Smooth muscle cell (in vitro differentiated cells): ENCODE data around the gene WNT11. TPM values are rescaled to one million over a fixed set of nuclear protein-coding genes. Genes with fewer than 3 reads are reported as not detected.

Experiments used
- DNase-seq: peaks from one replicate; lab custom pipeline; 2025; ENCODE audit not compliant: unreplicated experiment; lab: John Stamatoyannopoulos, UW
- H2AFZ ChIP-seq: fragments of 200-600 bp; sonication (generic); 2 replicates; pipeline ENCODE4 v1.6.0; 2016; ENCODE audit warnings: antibody characterized with exemption, low read depth, mild to moderate bottlenecking
- H3F3A ChIP-seq: fragments of 200-600 bp; sonication (generic); 2 replicates; pipeline ENCODE4 v1.6.0; 2017; ENCODE audit warnings: antibody characterized with exemption, low read depth
- H3K27ac ChIP-seq: fragments of 200-600 bp; sonication (generic); 2 replicates; pipeline ENCODE4 v1.5.1; 2016; ENCODE audit warnings: low read depth, mild to moderate bottlenecking
- H3K27me3 ChIP-seq: fragments of 200-600 bp; sonication (generic); 2 replicates; pipeline ENCODE4 v1.6.1; 2016; ENCODE audit warnings: low read depth, mild to moderate bottlenecking
- H3K36me3 ChIP-seq: fragments of 200-600 bp; sonication (generic); 2 replicates; pipeline ENCODE4 v1.5.1; 2016; ENCODE audit warnings: low read depth
- H3K4me1 ChIP-seq: fragments of 200-600 bp; sonication (generic); 2 replicates; pipeline ENCODE4 v1.5.1; 2016; ENCODE audit warnings: low read depth
- H3K4me2 ChIP-seq: fragments of 200-600 bp; sonication (generic); 2 replicates; pipeline ENCODE4 v1.6.0; 2016; ENCODE audit warnings: mild to moderate bottlenecking
- H3K4me3 ChIP-seq: fragments of 200-600 bp; sonication (generic); 2 replicates; pipeline ENCODE4 v1.5.1; 2016; ENCODE audit warnings: mild to moderate bottlenecking
- H3K79me2 ChIP-seq: fragments of 200-600 bp; sonication (generic); 2 replicates; pipeline ENCODE4 v1.6.0; 2016; ENCODE audit warnings: low read depth, mild to moderate bottlenecking
- H3K9ac ChIP-seq: fragments of 200-600 bp; sonication (generic); 2 replicates; pipeline ENCODE4 v1.6.0; 2016; ENCODE audit warnings: low read depth
- H3K9me3 ChIP-seq: fragments of 200-600 bp; sonication (generic); replicated peaks from 2 replicates; pipeline ENCODE4 v1.5.1; 2016; ENCODE audit warnings: low read depth
- H4K20me1 ChIP-seq: fragments of 200-600 bp; sonication (generic); 2 replicates; pipeline ENCODE4 v1.6.0; 2016; ENCODE audit warnings: low read depth
- WGBS: methylation state at CpG from one replicate; pipeline ENCODE4 v1.1.7; 2016; ENCODE audit warnings: low lambda C conversion rate; 5-methylcytosine and 5-hydroxymethylcytosine counted together
- polyA plus RNA-seq: library from polyadenylated mRNA; unstranded; fragments of >200 nt; fragmentation: Nextera tagmentation; extraction: Ambion mirVana; gene quantifications from 2 replicates; pipeline ENCODE4 v1.2.1, GENCODE V29; 2016
- total RNA-seq: library from RNA; depleted of rRNA; stranded (reverse); fragments of >200 nt; gene quantifications from 2 replicates; pipeline ENCODE4 v1.2.3, GENCODE V29; 2014
- TF ChIP-seq, protein P1 (sequence below): fragments of 200-600 bp; sonication (generic); IDR thresholded peaks from 2 replicates; pipeline ENCODE4 v1.5.1; 2017; ENCODE audit warnings: borderline replicate concordance, mild to moderate bottlenecking, antibody characterized with exemption; ENCODE audit not compliant: insufficient read depth, poor library complexity, severe bottlenecking

WNT11 gene
- total and polyA plus RNA-seq, 2 experiments from 2014 or later: 12.1 to 13.5 TPM

DNA sequence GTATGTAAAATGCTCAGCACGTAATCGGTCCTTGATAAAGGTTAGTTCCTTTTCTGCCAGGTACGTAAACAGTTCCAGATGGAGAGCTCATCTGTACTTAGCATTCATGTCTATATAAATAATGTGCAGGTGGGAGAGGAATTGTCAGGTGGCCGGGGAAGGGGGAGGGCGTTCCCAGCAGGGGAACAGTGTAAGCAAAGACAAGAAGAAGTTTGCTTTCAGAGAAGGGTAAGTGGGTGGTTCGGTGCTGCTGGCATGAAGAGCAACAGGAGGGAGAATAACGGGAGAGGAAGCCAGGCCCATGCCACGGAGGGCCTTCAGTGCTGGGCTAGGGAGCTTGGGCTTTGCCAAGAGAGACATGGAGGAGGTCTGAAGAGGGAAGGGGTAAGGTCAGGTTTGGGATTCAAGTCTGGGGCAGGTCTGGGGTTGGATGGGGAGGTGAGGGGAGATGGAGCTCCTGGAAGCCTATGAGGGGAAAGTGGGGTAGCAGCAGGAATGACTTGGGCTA is 11.4 kb upstream of the WNT11 start:
- H3K27ac ChIP-seq: no peak overlapping the region
- no peak for DNase-seq
- no peaks in the 10 kb centered on the region for H3K9me3 ChIP-seq
- H3K4me1 ChIP-seq: no peaks in the 10 kb centered on the region
- no peaks in the 10 kb centered on the region for H3K79me2 ChIP-seq
- H3K4me2 ChIP-seq: no peak overlapping the region
- H4K20me1 ChIP-seq: no peaks in the 10 kb centered on the region
- H3K36me3 ChIP-seq: no peaks in the 10 kb centered on the region
- WGBS: 90% methylated on average over 8 of the region's 8 CpGs
- TF ChIP-seq, protein P1, sequence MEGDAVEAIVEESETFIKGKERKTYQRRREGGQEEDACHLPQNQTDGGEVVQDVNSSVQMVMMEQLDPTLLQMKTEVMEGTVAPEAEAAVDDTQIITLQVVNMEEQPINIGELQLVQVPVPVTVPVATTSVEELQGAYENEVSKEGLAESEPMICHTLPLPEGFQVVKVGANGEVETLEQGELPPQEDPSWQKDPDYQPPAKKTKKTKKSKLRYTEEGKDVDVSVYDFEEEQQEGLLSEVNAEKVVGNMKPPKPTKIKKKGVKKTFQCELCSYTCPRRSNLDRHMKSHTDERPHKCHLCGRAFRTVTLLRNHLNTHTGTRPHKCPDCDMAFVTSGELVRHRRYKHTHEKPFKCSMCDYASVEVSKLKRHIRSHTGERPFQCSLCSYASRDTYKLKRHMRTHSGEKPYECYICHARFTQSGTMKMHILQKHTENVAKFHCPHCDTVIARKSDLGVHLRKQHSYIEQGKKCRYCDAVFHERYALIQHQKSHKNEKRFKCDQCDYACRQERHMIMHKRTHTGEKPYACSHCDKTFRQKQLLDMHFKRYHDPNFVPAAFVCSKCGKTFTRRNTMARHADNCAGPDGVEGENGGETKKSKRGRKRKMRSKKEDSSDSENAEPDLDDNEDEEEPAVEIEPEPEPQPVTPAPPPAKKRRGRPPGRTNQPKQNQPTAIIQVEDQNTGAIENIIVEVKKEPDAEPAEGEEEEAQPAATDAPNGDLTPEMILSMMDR: no peak
- no peak overlapping the region for H3K9ac ChIP-seq
- H3K4me3 ChIP-seq: no peak overlapping the region
- no peak overlapping the region for H2AFZ ChIP-seq
- peaks cover 9% of the 10 kb centered on the region for H3K27me3 ChIP-seq
- no peaks in the 10 kb centered on the region for H3F3A ChIP-seq

DNA sequence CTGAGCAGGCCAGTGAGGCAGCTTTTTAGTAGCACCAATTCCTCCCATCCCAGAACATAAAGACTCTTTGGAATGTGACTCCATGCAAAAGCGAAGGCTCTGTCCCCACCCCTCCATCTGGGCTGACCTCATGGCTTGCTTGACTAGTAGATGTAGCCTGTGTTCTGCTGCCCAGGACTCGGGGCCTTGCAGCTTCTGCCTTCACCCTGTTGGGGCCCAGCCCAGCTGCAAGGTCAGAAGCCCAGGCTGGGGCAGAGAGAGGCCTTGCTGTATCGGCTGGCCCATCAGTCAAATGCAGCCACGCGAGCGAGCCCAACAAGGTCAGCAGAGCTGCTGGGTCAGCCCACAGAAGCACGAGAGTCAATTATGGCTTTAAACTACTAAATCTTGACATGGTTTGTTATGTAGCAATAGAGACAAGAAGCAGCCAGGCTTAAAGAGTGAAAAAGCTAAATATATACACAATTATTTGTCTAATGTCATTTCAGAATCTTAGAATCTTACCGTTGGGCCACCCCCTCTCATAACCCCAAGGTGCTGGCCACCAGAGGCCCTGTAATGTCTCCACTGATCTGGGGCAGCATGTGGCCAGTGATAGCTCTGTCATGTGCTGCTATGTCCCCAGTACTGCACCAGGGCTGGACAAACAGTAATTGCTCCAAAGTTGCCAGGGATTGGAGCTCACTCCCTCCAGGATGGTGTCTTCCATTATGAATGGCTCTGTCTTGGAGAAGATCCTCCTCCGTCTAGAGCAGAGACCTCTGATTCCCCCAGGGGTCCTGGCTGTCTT is 10.4 kb upstream of the WNT11 start:
- Histone ChIP-seq H3K36me3 (no peaks in the 10 kb centered on the region), H4K20me1 (no peaks in the 10 kb centered on the region), H3K27ac (no peak overlapping the region), H3F3A (no peaks in the 10 kb centered on the region), H3K9ac (no peak overlapping the region), H3K4me2 (no peak overlapping the region), H3K4me1 (no peaks in the 10 kb centered on the region), H3K27me3 (peaks cover 18% of the 10 kb centered on the region), H2AFZ (no peak overlapping the region), H3K4me3 (no peak overlapping the region), H3K9me3 (no peaks in the 10 kb centered on the region), H3K79me2 (no peaks in the 10 kb centered on the region)
- WGBS: 72% methylated on average over 9 of the region's 9 CpGs
- TF ChIP-seq, protein P1: no peak
- no peak for DNase-seq

DNA sequence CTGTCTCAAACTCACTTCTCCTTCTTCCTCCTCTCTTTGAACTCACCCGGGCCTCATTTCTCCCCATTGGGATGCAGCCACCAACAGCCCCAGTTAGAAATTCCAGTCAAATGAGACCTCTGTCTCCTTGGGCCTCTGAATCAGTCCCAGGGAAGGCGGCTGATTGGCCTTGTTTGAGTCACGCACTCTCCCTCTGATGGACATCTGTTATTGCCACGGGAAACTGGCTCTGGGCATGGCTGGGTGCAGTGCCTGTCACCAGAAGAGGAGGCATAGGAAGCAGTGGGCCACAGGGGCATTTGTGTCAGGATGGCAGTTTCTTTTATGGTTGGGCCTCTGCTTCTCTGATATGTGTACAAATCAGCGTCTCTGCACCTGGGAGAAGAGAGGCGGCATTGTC is 9.6 kb upstream of the WNT11 start:
- H3K27ac ChIP-seq: peak overlapping the region; percentile 62
- no peaks in the 10 kb centered on the region for H3F3A ChIP-seq
- H3K79me2 ChIP-seq: no peaks in the 10 kb centered on the region
- no peak overlapping the region for H2AFZ ChIP-seq
- TF ChIP-seq, protein P1: no peak
- H3K9me3 ChIP-seq: no peaks in the 10 kb centered on the region
- H3K4me1 ChIP-seq: no peaks in the 10 kb centered on the region
- no peak overlapping the region for H3K9ac ChIP-seq
- H3K36me3 ChIP-seq: no peaks in the 10 kb centered on the region
- 57% methylated on average over 6 of the region's 6 CpGs for WGBS
- DNase-seq: no peak
- no peak overlapping the region for H3K4me3 ChIP-seq
- H3K27me3 ChIP-seq: peaks cover 26% of the 10 kb centered on the region
- H4K20me1 ChIP-seq: peaks cover 3% of the 10 kb centered on the region
- peak overlapping the region; percentile 20 for H3K4me2 ChIP-seq
